Activated naive CD8-positive, alpha-beta T cell (primary cell): ENCODE measurements around the gene TRIM17.

Experiments
- H3K27ac Mint-ChIP-seq: one replicate; pipeline ENCODE4 v1.8.0; 2021; ENCODE audit warnings: mixed read lengths
- H3K27me3 Mint-ChIP-seq: one replicate; pipeline ENCODE4 v1.8.0; 2021; ENCODE audit warnings: mixed read lengths
- H3K36me3 Mint-ChIP-seq: one replicate; pipeline ENCODE4 v1.8.0; 2021; ENCODE audit warnings: mixed read lengths
- H3K4me1 Mint-ChIP-seq: one replicate; pipeline ENCODE4 v1.8.0; 2021; ENCODE audit warnings: low read depth, mixed read lengths
- H3K4me3 Mint-ChIP-seq: one replicate; pipeline ENCODE4 v1.8.0; 2021; ENCODE audit warnings: mild to moderate bottlenecking, mixed read lengths
- H3K9me3 Mint-ChIP-seq: one replicate; pipeline ENCODE4 v1.8.0; 2021; ENCODE audit warnings: low read depth, mixed read lengths

Gene TRIM17

GRCh38 chr1:228404107-228404720, 12.4 kb downstream of the TRIM17 start:
- no peaks in the 10 kb centered on the region for H3K36me3 Mint-ChIP-seq
- peaks cover 52% of the 10 kb centered on the region for H3K4me1 Mint-ChIP-seq
- H3K27me3 Mint-ChIP-seq, result no peaks in the 10 kb centered on the region
- H3K4me3 Mint-ChIP-seq, result peak overlapping the region; percentile 94
- peak overlapping the region; percentile 13 for H3K27ac Mint-ChIP-seq
- no peaks in the 10 kb centered on the region for H3K9me3 Mint-ChIP-seq

GRCh38 chr1:228403231-228403631, 13.4 kb downstream of the TRIM17 start:
- Mint-ChIP-seq H3K9me3 (no peaks in the 10 kb centered on the region), H3K27ac (no peak overlapping the region), H3K4me3 (no peak overlapping the region), H3K4me1 (peaks cover 53% of the 10 kb centered on the region), H3K36me3 (no peaks in the 10 kb centered on the region), H3K27me3 (no peaks in the 10 kb centered on the region)

- H3K9me3 Mint-ChIP-seq, result no peaks in the 10 kb centered on the region
- peak overlapping the region; percentile 28 for H3K27ac Mint-ChIP-seq
- no peaks in the 10 kb centered on the region for H3K27me3 Mint-ChIP-seq
- no peak overlapping the region for H3K4me3 Mint-ChIP-seq
- H3K4me1 Mint-ChIP-seq, result peaks cover 58% of the 10 kb centered on the region
- no peaks in the 10 kb centered on the region for H3K36me3 Mint-ChIP-seq
Observed at GRCh38 chr1:228402641-228403025, 14.0 kb downstream of the TRIM17 start.

- H3K27ac Mint-ChIP-seq, result peak overlapping the region; percentile 28
- H3K4me1 Mint-ChIP-seq, result peaks cover 57% of the 10 kb centered on the region
- no peak overlapping the region for H3K4me3 Mint-ChIP-seq
- no peaks in the 10 kb centered on the region for H3K36me3 Mint-ChIP-seq
- no peaks in the 10 kb centered on the region for H3K27me3 Mint-ChIP-seq
- no peaks in the 10 kb centered on the region for H3K9me3 Mint-ChIP-seq
Observed at GRCh38 chr1:228401782-228402640, 14.7 kb downstream of the TRIM17 start.

DNA sequence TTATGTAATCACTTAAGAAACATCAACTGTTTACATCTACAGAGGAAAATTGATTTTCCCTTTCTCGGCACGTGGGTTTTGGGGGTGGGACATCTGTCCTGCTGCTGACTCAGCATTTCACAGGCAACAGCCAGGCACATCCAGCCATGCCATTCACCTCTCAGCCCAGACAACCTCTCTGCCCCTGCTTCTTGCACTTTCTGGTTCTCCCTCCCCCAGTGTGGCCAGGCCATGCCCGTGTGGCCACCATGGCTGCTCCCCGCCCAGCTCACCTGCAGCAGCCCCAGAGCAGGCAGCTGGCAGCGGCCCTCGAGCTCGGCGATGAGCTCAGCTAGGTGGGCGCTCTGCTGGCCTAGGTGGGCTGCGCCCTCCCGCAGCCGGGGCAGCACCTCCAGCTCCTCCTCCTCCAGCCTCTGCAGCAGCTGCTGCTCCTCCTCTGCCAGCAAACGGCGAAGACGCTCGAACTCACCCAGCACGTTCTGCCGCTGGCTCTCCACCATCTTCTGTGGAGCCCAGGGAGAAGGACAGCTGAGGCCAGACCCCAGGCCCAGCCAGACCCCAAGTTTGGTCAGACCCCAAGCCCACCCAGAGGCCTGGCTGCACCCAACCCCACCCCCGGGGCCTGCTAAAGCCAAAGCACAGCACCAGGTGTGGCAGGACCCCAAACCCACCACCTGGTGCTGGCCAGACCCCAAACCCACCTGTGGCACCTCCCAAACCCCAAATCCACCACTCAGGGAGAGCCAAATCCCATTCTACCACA, 15.8 kb downstream of the TRIM17 start:
- H3K27me3 Mint-ChIP-seq, result no peaks in the 10 kb centered on the region
- H3K4me3 Mint-ChIP-seq, result no peak overlapping the region
- no peaks in the 10 kb centered on the region for H3K9me3 Mint-ChIP-seq
- H3K27ac Mint-ChIP-seq, result no peak overlapping the region
- no peaks in the 10 kb centered on the region for H3K36me3 Mint-ChIP-seq
- peaks cover 57% of the 10 kb centered on the region for H3K4me1 Mint-ChIP-seq

- Mint-ChIP-seq H3K4me3 (no peak overlapping the region), H3K27me3 (no peaks in the 10 kb centered on the region), H3K27ac (no peak overlapping the region), H3K36me3 (no peaks in the 10 kb centered on the region), H3K4me1 (peaks cover 54% of the 10 kb centered on the region), H3K9me3 (no peaks in the 10 kb centered on the region)
Observed at GRCh38 chr1:228400237-228400651, 16.4 kb downstream of the TRIM17 start.

DNA sequence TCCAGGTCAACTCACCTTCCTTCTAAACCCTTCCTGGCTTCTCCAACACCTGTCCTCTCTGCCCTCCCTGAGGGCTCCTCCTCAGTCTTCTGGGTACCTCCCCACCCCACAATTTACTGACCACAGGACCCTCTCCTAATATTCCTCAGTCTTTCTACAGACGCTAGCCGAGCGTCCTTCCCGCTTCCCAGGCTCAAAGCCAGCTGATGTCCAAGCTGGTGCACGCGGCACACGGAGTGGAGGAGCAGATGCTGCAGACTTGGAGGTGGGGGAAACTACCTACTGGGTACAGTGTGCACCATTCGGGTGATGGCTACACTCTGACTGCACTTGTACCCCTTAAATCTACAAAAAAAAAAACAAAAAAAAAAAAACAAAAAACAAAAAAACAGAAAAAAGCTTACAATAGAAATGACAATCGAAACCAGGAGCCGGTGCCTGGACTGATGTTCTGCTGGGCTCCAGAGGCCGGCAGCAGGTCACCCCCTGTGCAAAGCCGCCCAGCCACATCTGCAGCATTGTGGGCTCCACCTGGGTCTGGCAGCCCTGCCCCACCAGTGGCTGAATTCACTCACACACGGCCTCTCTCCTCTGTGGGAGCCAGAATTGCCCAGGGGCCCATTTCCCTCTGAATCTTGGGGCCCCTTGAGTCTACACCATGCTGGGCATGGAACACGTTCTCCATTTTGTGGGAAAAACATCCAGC, 17.0 kb downstream of the TRIM17 start:
- H3K27ac Mint-ChIP-seq, result no peak overlapping the region
- no peaks in the 10 kb centered on the region for H3K9me3 Mint-ChIP-seq
- peaks cover 49% of the 10 kb centered on the region for H3K4me1 Mint-ChIP-seq
- no peaks in the 10 kb centered on the region for H3K36me3 Mint-ChIP-seq
- no peaks in the 10 kb centered on the region for H3K27me3 Mint-ChIP-seq
- H3K4me3 Mint-ChIP-seq, result no peak overlapping the region

GRCh38 chr1:228398741-228399461, 17.8 kb downstream of the TRIM17 start:
- H3K36me3 Mint-ChIP-seq, result no peaks in the 10 kb centered on the region
- H3K4me3 Mint-ChIP-seq, result no peak overlapping the region
- H3K4me1 Mint-ChIP-seq, result peaks cover 41% of the 10 kb centered on the region
- no peaks in the 10 kb centered on the region for H3K27me3 Mint-ChIP-seq
- H3K27ac Mint-ChIP-seq, result no peak overlapping the region
- no peaks in the 10 kb centered on the region for H3K9me3 Mint-ChIP-seq

GRCh38 chr1:228397966-228398365, 18.7 kb downstream of the TRIM17 start:
- Mint-ChIP-seq H3K4me1 (peaks cover 31% of the 10 kb centered on the region), H3K36me3 (no peaks in the 10 kb centered on the region), H3K27ac (peak overlapping the region; percentile 71)

DNA sequence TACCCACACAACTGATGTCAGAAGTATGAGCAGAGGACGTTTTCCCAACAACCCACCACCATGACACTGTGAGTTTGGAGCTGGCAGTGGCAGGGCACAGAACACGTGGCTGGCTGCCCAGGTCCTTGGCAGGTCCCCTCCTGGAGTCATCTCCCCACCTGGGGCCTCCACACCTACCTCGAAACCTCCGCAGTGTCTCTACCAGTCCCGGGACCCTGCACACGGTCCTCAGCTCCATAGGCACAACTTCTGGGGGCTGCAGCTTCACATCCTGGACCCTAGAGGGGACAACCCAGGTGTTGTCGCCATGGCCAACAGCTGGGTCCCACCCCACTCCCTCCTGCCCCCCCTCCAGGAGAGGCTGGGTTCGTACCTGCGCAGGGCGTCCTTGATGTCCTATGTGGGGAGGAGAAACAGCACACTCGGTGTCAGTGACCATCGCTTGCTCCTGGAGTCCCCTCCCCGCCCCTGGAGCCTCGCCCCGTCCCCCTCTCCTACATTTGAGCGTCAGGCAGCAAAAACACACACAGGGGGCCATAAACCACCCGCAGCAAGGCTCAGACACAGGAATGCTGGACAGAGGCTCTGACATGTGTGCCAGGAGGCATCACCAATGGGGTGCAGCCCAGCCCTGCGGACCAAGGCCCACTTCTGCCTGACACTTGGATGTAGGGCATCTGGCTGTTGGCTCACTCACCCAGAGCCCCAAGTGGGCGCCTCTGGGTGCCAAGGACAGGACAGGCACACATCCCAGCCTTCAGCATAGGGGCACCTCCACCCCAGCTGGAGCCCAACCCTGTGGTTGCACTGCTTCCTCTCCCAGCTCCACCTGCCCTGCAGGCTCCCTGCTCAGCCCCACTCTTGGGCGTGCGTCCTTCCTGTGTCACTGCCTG, 19.6 kb downstream of the TRIM17 start:
- Mint-ChIP-seq H3K36me3 (no peaks in the 10 kb centered on the region), H3K9me3 (no peaks in the 10 kb centered on the region), H3K4me3 (no peak overlapping the region), H3K4me1 (peaks cover 22% of the 10 kb centered on the region), H3K27me3 (no peaks in the 10 kb centered on the region), H3K27ac (peak overlapping the region; percentile 71)

More at GRCh38 chr1:228397966-228398365, 18.7 kb downstream of the TRIM17 start:
- Mint-ChIP-seq H3K9me3 (no peaks in the 10 kb centered on the region), H3K27me3 (no peaks in the 10 kb centered on the region), H3K4me3 (no peak overlapping the region)

DNA sequence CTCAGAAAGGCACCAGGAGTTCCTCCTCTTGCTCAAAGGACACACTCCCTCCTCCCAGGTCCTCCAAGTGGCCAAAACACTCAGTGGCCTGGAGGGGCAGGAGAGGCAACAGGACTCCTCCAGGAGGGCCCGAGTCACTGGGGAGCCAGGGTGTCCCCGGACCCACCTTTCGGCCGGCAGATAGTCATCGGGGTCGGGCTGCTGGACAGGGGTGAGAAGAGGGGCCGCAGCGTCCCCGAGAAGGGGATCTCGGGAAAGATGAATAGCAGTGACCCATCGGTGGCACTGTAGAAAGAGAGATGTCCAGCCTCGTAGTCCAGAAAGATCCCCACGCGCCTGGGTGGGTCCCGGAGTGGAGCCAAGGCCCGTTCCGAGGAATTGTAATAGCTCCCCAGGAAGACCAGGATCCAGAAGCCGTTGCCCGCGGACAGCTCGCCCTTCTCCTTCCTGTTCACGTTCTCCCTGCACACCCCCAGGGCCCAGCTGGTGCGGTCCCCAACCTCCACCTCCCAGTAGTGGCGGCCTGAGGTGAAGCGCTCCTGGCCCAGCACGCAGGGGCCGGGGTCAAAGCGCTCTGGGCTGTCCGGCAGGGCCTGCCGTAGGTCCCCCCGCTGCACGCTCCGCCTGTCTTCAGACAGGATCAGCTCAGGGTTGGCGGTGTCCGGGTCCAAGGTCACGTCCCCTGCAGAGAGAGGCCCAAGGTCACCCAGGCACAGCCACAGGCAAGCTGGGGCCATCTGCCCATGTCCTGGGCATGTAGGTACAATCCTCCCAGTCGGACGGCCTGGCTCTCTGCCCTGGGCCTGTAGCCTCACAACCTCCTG, 21.9 kb downstream of the TRIM17 start:
- Mint-ChIP-seq H3K36me3 (no peaks in the 10 kb centered on the region), H3K4me3 (no peak overlapping the region), H3K9me3 (no peaks in the 10 kb centered on the region), H3K27me3 (no peaks in the 10 kb centered on the region), H3K27ac (no peak overlapping the region), H3K4me1 (peaks cover 13% of the 10 kb centered on the region)

DNA sequence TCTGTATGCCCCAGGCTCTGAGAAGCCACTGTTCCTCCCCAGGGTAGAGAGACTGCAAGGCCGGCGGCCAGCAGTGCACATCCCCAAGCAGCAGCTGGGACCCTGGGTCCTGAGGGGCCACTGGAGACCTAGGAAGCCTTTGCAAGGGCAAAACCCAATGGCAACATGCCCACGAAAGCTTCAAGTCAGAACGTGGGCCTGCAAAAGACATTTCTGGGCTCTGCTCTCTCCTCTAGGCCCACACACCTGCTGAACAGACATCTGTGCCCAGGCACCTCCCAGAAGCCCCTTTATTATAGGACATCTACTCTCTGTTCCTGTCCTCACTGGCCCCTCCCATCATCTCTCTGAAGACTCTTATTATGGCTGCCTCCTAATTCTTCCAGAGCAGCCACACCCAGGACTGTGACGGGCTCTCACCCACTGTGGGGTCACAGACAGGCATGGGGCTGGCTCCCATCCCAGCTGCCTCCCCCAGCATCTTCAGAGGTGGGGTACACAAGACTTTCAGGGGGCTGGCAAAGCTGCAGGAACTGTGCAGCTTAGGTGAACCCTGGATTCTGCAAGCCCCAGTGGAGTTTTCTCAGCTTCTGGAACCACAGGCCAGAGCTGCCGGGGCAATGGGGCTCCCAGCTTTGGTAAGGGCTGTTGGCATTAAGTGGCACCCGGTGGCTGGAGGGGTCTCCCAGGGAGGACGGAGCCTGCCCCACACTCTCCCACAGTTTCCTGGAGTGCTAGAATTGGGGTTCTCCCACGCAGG, 22.7 kb downstream of the TRIM17 start:
- no peaks in the 10 kb centered on the region for H3K36me3 Mint-ChIP-seq
- H3K27me3 Mint-ChIP-seq, result no peaks in the 10 kb centered on the region
- H3K4me3 Mint-ChIP-seq, result no peak overlapping the region
- H3K4me1 Mint-ChIP-seq, result peaks cover 11% of the 10 kb centered on the region
- no peaks in the 10 kb centered on the region for H3K9me3 Mint-ChIP-seq
- H3K27ac Mint-ChIP-seq, result no peak overlapping the region
